Glomerular endothelial cell (primary cell): ENCODE data around the gene MAD1L1. TPM values are rescaled to one million over a fixed set of nuclear protein-coding genes. Genes with fewer than 3 reads are reported as not detected.

Experiments
- DNase-seq: peaks from one replicate; pipeline ENCODE4 v3.0.0-alpha.2; 2011; ENCODE audit warnings: low read depth, low spot score; ENCODE audit errors: extremely low read depth
- total RNA-seq: library from RNA; depleted of rRNA; stranded (reverse); fragments of >200 nt; gene quantifications from 2 replicates; pipeline ENCODE4 v1.2.3, GENCODE V29; 2015

The MAD1L1 gene
- total RNA-seq, 1 donor from 2014 or later = 59.4 TPM

- DNase-seq = no peak
Observed at GRCh38 chr7:2122651-2123050, 110.1 kb downstream of the MAD1L1 start.

GRCh38 chr7:2120841-2121830 is 111.6 kb downstream of the MAD1L1 start:
- DNase-seq = no peak

GRCh38 chr7:2120251-2120660 is 112.5 kb downstream of the MAD1L1 start:
- DNase-seq = no peak

- DNase-seq = no peak
Observed at GRCh38 chr7:2118630-2119190, 114.0 kb downstream of the MAD1L1 start.

- DNase-seq = no peak
Observed at GRCh38 chr7:2118056-2118455, 114.7 kb downstream of the MAD1L1 start.

GRCh38 chr7:2117646-2118045 is 115.1 kb downstream of the MAD1L1 start:
- no peak for DNase-seq

GRCh38 chr7:2116989-2117591 is 115.7 kb downstream of the MAD1L1 start:
- DNase-seq = no peak

GRCh38 chr7:2116448-2116810 is 116.3 kb downstream of the MAD1L1 start:
- no peak for DNase-seq

GRCh38 chr7:2115760-2116447 is 116.8 kb downstream of the MAD1L1 start:
- no peak for DNase-seq

- no peak for DNase-seq
Observed at GRCh38 chr7:2114926-2115759, 117.6 kb downstream of the MAD1L1 start.

GRCh38 chr7:2114052-2114451 is 118.7 kb downstream of the MAD1L1 start:
- DNase-seq = no peak

GRCh38 chr7:2112261-2113198 is 120.2 kb downstream of the MAD1L1 start:
- DNase-seq = no peak

- DNase-seq = no peak
Observed at GRCh38 chr7:2111568-2111967, 121.2 kb downstream of the MAD1L1 start.

GRCh38 chr7:2110610-2111396 is 121.9 kb downstream of the MAD1L1 start:
- DNase-seq = no peak

- peak; percentile 58 for DNase-seq
Observed at GRCh38 chr7:2109936-2110609, 122.7 kb downstream of the MAD1L1 start.

GRCh38 chr7:2109251-2109872 is 123.4 kb downstream of the MAD1L1 start:
- DNase-seq = no peak

GRCh38 chr7:2108501-2109250 is 124.1 kb downstream of the MAD1L1 start:
- DNase-seq = no peak
